KG1 (cell line): Measurements from ENCODE around the gene TMEM255B.
"Not testable (repeated sequence)": the region's sequence is repeated elsewhere in the genome, so short reads cannot be mapped to it uniquely, and the experiment has no call there.

Source experiments
- DNase-seq: peaks from one replicate; lab custom pipeline; 2025; lab: John Stamatoyannopoulos, UW

Gene TMEM255B

DNA sequence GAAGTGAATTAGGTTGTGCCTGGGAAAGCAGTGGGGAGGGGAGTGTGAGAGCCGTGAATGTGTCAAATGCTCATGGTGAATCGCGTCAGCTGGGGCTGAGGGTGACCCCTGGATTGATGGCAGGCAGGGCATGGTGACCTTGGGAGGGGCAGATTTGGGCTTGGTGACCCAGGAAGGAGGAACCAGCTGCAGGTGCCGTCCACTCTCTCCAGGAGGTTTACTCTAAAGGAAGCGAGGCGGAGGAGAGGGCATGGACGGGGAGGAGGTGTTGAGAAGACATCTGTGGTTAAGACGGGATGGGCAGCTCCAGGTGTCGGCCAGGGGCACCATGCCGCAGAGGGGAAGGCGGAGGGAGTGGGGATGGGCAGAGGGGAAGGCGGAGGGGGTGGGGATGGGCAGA, 28.7 kb downstream of the TMEM255B start:
- no peak for DNase-seq

DNA sequence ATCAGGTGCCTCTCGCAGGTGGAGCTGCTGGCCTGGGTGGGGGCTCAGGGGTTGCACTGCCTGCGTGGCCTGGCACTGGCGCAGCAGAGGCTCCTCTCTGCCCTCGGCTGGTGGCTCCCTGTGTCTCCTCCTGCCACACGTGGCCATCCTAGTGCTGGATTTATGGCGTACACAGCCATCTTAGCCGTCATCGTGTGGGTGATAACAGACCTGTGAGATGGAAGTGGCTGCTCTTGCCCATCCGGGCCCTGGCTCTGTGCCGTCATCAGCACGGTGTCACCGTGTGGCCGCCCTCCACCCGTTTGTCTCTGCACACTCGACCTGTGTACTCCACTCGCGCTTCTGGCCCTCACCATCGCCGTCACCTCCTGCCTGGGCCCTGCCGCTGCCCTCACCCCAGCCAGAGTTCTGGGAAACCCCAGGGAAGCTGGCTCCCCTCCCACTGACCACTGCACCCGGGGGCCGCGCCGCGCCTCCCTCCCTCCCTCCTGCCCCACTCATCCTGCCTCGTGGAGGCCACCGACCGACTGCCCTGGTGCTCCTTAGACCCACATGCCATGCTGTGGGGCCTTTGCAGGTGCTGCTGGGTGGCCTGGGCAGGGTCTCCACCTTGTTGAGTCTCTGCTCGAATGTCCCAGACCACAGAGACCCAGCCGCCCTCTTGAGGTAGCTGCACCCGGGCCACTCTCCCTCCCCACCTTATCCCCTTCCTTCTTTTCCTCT, 29.5 kb downstream of the TMEM255B start:
- no peak for DNase-seq

DNA sequence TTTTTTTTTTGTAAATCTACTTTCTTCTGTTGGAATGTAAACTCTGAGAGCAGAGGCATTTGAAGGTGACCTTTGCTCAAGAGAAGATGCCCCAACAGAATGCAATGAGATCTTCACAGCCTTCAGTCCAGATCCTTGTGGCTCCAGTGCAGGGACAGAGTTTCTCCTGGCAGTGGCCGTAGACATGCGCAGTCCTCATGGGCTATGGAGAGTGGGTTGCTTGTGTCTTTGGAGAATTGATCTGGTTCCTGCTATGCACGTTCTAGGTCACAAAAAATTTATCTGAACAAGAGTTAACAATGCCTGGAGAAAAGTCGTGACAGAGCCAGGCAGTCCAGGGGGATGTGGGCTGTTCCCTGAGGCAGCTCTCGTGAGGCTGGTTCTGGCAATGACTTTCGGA, 30.1 kb downstream of the TMEM255B start:
- DNase-seq, result no peak

DNA sequence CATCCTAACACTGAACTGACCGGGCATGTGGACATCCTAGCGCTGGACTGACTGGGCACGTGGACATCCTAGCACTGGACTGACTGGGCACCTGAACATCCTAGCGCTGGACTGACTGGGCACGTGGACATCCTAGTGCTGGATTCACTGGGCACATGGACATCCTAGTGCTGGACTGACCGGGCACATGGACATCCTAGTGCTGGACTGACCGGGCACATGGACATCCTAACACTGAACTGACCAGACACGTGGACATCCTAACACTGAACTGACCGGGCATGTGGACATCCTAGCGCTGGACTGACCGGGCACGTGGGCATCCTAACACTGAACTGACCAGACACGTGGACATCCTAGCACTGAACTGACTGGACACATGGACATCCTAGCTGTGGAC, 30.9 kb downstream of the TMEM255B start:
- not testable (repeated sequence) for DNase-seq

DNA sequence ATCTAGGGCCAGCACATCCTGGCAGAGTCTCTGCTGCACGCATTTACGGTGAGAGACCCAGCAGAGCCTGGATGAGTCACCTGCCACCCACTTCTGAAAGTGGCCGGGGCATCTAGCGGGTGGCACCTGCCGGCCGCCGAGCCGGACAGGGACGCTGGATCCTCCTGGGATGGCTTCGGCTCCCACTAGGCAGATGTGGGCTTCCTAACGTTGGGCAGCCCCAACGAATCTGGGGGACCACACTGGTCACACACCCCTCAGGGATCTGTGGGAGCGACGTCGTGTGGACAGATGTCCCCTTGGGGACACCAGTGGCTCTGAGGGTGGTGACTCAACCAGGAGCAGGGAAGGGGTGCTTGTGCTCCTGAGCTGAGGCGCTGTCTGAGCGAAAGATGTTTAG, 32.2 kb downstream of the TMEM255B start:
- no peak for DNase-seq

DNA sequence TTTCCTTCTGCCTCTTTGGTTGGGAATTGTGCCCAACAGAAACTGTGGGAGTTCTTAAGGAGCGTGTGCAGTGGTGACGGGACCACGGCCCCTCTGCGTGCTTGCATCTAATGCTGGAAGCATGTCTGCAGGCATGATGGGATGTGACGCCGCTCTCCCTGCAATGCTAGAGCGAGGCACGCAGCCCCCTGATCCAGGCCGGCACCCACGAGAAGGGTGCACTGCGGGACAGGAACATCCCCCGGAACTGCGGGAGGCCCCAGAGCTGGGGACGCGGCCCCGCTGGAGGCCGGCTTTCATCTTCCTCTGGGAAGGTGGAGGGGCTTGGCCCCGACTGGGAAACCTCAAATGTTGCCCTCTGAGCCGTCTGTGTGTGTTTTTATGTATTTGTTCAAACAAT, 32.7 kb downstream of the TMEM255B start:
- no peak for DNase-seq

DNA sequence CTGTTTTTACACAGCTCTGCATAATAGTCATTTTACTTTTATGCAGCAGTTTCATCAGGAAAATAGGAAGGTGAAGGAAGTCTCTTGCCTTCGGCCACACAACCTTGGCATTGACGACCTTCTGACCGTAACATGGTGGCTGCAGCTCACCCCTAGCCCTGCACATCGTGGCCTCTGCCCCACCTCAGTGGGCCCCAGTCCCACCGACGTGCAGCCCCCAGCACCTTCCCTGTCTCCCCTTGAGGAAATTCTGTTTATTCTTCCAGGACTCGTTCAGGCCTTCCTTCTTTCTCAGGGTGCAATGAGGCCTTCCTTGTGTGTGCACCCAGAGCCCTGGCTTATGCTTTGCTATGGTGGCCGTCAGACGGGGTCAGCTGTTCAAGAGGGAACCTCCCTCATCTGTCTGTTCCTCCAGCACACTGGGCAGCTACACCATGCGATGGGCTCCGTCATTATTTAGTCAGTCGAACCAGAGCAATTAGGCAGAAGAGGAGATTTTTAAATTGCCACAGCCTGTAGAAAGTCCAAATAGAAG, 33.3 kb downstream of the TMEM255B start:
- no peak for DNase-seq

DNA sequence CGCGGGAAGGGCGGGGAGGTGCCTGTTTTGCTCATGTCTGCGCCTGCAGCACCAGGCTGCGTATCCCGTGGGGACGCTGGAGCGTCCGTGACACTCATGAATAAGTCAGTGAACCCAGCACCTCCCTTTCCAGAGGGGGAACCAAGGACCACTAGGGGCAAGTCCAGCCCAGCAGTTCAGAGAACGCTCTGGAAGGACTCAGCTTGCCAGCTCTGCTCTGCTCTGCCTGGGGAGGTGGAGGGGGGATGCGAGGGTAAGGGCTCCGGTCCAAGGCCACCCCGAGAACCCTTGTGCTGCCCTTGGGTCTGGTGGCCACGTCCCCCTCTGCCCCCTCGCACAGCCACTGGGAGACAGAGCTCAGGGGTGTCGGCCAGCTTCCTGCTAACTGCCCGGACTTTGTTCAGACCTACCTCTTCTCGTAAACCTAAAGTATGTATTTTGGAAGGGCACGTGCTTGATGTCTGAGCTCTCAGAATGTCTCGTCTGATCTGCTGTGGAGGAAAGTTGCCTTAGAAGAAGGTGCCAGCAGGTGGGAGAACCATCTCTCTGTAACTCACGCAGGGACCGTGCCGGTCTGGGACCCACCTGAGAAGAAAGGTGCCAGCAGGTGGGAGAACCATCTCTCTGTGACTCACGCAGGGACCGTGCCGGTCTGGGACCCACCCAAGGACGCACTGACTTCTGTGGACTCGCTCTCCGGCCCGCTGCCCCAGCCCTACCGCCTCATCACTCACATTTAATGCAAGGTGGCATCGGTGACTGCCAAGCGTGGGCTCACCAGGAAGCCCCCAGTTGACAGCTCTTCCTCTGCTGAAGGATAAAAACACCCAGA, 34.1 kb downstream of the TMEM255B start:
- no peak for DNase-seq

DNA sequence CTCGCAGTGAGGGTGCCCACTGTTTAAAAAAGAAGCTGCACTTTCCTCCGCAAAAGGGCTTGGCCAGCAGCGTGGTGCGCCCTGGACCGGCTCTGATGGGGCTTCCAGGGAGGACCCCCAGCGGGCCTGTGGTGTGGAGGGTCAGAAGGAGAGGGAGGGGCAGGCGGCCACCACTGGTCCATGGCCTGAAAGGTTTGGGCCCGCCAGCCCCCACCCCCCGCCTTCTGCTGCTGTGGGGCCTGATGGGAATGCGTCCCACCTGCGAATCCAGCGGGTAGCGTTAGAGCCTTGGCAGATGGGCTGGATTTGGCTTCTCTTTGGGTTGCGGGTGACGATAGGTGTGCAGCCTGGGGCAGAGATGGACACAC, 34.7 kb downstream of the TMEM255B start:
- no peak for DNase-seq

DNA sequence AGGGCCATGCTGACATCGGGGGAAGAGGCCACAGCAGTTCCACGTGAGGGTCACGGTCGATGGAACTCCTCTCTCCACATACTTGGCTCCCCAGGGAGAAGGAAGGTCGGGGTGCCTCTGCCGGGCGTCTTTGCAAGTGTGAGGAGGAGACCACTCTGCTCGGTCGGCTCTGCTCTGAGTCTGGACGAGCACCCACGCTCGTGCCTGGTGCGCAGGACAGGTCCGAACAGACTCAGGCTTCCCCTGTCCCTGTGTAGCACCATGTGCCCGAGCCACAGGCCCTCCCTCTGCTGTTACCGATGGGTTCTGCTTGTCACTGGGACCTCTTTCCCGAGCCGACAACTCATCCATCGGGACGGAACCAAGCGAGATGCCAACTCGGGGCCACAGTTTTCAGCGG, 35.1 kb downstream of the TMEM255B start:
- DNase-seq, result no peak

DNA sequence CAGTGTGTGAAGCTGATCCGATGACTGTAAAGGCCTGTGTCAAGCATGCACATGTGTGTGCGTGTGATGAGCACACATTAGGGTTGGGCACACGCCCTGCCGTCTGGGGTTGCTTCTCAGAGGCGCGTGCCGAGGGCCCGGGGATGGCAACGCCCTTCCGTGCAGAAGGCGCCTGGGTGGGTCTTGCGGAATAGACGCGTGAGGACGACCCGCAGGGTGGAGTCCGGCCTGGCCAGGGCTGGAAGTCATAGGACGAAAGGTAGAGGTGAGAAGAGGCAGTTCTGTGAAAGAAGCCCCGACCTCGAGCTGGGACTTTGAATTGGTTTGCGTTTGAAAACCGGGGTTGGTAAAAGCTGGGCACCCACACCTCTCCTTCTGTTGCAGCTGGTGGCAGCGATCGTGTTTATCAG, 35.7 kb downstream of the TMEM255B start:
- no peak for DNase-seq

DNA sequence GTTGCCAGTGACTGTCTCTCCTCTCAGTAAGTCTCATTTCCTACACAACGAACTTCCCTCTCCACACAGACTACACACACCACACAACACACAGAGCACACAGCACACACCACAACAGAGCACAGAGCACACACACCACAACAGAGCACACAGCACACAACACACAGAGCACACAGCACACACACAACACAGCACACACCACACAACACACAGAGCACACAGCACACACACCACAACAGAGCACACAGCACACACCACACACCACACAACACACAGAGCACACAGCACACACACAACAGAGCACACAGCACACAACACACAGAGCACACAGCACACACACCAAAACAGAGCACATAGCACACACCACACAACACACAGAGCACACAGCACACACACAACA, 36.3 kb downstream of the TMEM255B start:
- not testable (repeated sequence) for DNase-seq

DNA sequence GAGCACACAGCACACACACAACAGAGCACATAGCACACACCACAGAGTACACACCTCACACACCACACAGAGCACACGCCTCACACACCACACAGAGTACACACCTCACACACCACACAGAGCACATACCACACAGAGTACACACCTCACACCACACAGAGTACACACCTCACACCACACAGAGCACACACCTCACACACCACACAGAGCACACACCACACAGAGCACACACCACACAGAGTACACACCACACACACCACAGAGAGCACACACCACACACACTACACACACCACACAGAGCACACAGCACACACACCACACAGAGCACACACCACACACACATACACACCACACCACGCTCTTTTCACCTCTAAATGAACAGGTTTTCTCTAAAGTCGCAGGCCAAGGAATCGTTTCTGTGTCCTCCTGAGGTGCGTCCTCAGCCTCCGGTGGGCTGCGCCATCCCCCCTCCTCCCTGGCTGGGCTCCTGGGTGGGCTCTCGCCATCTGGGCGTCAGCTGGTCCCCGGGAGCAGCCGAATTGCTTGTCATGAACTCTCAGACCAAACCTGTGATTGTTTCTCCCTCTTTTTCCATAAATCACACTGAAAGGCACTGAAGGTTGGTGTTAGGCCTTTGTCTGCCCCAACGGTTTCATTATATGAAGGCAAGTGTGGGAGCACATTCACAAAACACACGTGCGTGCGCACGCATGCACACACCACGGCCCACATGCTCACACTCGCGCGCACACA, 37.4 kb downstream of the TMEM255B start:
- DNase-seq, result no peak

DNA sequence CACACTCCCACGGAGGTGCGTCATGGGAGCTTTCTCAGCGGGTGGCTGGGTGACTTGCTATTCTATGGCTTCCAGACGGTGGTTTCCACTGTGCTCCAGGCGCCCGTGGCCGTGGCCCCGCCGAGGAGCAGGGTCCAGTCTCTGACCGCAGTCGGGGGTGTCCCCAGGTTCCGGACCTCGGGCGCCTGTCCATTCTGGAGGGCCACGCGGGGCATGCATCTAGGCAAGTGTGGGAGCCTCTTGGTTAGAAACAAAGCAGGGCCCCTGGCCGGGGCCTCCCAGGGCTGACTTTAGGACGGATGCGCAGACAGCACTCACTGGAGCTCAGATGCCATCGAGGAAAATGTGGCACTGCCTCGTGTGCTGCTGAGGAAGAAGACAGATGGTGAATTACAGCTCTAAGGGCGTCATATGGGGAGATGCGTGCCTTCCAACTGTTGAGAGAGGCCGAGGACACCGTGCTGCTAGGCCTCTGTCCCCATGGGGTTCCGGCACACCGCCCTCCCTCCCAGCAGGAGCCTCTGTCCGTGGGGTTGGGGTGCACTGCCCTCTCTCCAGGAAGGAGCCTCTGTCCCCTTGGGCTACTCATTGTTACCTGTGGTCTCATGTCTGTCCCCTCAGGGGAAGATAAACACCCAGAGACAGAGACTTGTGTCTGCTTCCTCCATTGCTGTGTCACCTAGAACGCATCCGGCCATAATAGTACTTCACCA, 38.1 kb downstream of the TMEM255B start:
- DNase-seq, result no peak

DNA sequence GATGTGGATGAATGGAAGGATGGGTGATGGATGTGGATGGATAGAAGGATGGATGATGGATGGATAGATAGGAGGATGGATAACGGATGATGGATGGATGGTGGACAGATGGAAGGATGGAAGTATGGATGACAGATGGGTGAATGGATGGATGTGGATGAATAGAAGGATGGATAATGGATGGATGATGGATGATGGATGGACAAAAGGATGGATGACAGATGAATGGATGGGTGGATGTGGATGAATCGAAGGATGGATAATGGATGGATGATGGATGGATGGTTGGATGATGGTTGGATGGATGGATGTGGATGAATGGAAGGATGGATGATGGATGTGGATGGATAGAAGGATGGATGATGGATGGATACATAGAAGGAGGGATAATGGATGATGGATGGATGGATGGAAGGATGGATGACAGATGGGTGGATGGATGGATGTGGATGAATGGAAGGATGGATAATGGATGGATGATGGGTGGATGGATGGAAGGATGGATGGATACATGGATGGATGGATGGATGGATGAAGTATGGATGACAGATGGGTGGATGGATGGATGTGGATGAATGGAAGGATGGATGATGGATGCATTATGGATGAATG, 39.3 kb downstream of the TMEM255B start:
- no peak for DNase-seq

DNA sequence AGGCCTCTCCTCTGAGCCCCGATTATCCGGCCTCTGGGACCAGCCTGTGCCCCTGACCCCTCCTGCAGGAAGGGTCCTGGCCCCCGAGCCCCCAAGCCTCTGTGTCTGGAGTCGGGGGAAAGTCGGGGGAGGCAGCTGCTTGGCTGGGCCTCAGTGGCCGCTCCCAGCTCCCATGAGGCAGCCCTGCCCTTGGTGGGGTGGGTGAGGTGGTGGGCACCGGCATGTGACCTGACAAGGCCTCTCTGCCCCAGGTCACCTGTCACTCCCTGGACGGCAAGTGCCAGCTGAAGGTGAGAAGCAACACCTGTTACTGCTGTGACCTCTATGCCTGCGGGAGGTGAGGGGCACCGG, 41.5 kb downstream of the TMEM255B start:
- DNase-seq, result no peak

DNA sequence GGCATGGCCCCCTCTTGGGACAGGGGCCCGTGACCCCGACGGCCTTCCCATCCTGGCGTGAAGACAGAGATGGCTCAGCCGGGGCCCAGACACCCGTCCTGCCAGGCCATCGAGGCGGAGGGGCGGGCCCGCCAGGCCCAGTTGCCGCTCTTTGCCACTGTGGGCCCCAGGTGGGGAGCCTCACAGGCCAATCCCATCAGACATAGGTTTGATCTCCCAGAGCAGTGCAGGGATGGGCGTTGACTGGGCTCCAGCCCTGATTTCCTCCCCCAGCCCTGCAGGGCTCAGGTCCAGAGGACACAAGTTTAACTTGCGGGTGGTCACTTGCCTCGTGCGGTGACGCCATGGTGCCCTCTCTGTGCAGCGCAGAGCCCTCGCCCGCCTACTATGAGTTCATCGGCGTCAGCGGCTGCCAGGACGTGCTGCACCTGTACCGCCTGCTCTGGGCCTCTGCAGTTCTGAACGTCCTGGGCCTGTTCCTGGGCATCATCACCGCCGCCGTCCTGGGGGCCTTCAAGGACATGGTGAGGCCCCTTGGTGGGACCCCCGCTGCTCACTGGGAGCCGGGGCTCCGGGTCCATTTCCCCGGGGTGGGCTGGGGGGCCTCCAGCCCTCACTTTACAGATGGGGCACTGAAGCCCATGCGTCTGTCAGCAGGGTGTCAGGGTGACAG, 42.4 kb downstream of the TMEM255B start:
- no peak for DNase-seq

DNA sequence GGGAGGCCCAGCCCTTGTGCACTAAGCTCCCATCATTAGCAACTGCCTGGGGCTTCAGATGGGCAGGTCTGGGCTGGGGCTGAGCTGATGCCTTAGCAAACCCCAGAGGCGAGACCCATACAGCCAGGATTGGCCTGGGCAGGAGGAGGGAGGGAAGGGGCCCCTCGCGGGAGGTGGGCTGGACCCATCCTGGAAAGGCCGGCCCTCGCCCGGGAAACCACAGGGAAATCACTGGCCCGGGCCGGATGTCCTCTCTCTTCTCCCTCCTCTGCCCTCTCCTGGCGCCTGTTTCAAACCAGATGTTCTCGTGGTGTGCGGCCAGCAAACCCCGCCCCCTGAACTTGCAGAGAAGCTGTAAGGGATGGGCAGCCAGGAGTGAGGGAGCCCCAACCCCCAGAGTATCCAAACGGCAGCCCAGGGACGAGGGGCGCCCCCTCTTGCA, 43.1 kb downstream of the TMEM255B start:
- no peak for DNase-seq

DNA sequence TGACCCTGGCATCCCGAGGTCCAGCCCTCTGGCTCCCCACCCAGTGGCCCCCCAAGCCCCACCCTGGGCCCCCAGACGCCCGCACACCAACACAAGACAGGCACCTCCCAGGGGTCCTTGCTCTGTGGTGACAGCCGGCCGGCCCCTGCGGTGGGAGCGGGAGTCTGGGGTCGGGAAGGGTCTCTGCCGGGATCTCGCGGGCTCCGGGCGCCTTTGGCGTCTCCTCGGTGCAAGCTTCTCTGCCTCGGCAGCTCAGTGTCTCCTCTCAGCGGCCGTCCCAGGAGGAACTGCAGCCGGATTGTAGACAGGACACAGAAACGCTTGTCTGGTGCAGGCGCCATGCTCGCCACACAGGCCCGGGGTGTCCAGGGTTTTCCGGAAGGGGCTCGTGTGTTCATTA, 43.7 kb downstream of the TMEM255B start:
- DNase-seq, result no peak

DNA sequence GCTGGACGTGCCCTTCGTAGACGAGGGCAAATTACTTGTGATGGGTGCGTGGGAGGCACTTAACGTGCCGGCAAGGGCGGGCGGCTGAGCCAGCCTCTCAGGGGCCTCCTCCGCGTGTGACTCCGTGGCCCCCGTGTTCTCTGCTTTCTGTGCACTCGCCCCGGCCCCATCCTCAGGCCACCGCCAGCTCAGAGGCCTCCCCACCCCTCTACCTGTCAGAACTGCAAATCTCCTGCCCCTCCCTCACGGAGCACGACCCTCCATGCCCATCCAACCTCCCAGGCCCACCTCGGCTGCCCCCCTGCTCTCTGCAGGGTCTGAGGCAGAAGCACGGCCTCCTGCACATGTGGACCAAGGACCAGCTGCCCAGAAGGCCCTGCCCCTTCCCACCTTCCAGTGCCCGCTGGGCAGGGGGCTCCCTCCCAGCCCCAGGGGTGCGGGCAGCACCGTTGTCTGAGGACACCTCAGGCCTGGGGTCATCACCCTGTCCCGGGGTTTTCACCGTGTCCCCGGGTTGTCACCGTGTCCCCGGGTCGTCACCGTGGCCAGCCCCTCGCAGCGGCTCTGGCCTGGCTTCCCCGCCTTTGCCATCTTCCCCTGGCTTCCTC, 44.5 kb downstream of the TMEM255B start:
- no peak for DNase-seq
